ENCODE results near the gene TMEM19. TPM values are rescaled to one million over a fixed set of nuclear protein-coding genes. Genes with fewer than 3 reads are reported as not detected.

The TMEM19 gene
- total RNA-seq, 1 experiment from 2014 or later = 18.9 TPM

DNA sequence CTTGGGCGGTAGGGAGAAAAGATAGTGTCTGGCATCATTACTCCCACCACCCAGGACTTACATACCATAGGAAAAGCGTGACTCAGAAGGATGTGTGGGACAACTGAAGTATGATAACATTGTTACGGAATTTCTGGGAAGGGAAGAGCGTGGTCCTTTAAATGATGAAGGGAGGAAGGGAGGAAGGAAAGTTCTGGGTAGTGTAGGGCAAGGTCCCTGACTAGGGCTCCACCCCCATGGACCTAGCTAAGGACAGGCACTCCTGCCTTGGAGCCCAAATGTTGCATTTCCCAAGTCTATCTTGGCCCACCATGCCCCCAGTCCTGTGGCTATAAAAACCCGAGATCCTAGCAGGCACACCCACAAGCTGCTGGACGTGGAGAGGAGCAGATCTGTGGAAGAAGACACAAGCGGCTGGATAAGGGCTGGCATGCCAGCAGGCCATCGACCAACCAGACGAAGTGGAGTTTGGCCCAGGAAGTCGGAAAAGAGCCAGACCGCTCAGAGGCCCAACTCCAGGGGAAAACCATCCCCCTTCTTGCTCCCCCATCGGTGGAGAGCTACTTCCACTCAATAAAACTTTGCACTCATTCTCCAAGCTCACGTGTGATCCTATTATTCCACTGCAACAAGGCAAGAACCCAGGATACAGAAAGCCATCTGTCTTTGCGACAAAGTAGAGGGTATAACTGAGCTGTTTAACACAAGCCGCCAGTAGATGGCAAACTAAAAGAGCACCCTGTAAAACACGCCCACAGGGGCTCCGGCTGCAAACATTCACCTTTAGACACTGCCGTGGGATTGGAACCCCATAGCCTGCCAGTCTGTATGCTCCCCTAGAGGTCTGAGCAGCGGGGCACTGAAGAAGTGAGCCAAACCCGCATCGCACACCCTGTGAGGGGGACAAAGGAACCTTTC lies 45.8 kb downstream of the TMEM19 start:
- no peaks in the 10 kb centered on the region for H3K27me3 ChIP-seq (ENCODE audit: insufficient read depth, low read length)
- ChIA-PET CTCF (interaction anchor here (1.2 to 1.4 kb wide), 2 partner anchors 8 to 15 kb away, joined by 4 read pairs; no protein-coding TSS in a partner anchor), RAD21 (ENCODE audit: low non-redundant PET in 1 of 2, low total read pairs in 2 of 2, uncharacterized antibody in 2 of 2, unreplicated experiment in 2 of 2) (no interaction called here), POLR2A (no interaction called here)
- H3K9ac ChIP-seq (ENCODE audit: low read length) = no peak overlapping the region
- H3K36me3 ChIP-seq (ENCODE audit: control insufficient read depth in 1 of 2, insufficient read depth in 2 of 2, low read length in 2 of 2) = no peaks in the 10 kb centered on the region
- H3K9me3 ChIP-seq (ENCODE audit: control insufficient read depth in 1 of 2, insufficient read depth in 1 of 2, low read depth in 1 of 2, low read length in 2 of 2) = no peaks in the 10 kb centered on the region
- peak overlapping the region; percentile 29 for H3K4me2 ChIP-seq (ENCODE audit: low read length)
- TF ChIP-seq, protein P1, sequence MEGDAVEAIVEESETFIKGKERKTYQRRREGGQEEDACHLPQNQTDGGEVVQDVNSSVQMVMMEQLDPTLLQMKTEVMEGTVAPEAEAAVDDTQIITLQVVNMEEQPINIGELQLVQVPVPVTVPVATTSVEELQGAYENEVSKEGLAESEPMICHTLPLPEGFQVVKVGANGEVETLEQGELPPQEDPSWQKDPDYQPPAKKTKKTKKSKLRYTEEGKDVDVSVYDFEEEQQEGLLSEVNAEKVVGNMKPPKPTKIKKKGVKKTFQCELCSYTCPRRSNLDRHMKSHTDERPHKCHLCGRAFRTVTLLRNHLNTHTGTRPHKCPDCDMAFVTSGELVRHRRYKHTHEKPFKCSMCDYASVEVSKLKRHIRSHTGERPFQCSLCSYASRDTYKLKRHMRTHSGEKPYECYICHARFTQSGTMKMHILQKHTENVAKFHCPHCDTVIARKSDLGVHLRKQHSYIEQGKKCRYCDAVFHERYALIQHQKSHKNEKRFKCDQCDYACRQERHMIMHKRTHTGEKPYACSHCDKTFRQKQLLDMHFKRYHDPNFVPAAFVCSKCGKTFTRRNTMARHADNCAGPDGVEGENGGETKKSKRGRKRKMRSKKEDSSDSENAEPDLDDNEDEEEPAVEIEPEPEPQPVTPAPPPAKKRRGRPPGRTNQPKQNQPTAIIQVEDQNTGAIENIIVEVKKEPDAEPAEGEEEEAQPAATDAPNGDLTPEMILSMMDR (IDR thresholded peaks at IDR 0.05 in 2 of 3, conservative IDR thresholded peaks at IDR 0.05 in 1 of 3; ENCODE audit: borderline replicate concordance in 1 of 3, insufficient read depth in 1 of 3, low read depth in 2 of 3, low read length in 2 of 3) = peak in 2 of 3 experiments; percentile 41; a peak in 3 of 6 replicates
- TF ChIP-seq, protein P2, sequence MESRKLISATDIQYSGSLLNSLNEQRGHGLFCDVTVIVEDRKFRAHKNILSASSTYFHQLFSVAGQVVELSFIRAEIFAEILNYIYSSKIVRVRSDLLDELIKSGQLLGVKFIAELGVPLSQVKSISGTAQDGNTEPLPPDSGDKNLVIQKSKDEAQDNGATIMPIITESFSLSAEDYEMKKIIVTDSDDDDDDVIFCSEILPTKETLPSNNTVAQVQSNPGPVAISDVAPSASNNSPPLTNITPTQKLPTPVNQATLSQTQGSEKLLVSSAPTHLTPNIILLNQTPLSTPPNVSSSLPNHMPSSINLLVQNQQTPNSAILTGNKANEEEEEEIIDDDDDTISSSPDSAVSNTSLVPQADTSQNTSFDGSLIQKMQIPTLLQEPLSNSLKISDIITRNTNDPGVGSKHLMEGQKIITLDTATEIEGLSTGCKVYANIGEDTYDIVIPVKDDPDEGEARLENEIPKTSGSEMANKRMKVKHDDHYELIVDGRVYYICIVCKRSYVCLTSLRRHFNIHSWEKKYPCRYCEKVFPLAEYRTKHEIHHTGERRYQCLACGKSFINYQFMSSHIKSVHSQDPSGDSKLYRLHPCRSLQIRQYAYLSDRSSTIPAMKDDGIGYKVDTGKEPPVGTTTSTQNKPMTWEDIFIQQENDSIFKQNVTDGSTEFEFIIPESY (IDR thresholded peaks at IDR 0.05; ENCODE audit: extremely low read depth, insufficient replicate concordance, low read length) = no peak
- peak overlapping the region; percentile 83 for H2AFZ ChIP-seq (ENCODE audit: low read depth, low read length, poor library complexity, severe bottlenecking)
- DNase-seq (ENCODE audit: low read depth, low spot score) = no peak
- peak; percentile 95 for ATAC-seq
- intact Hi-C loops (cut with micrococcal nuclease) = no loop called here
- no peaks in the 10 kb centered on the region for H3K79me2 ChIP-seq (ENCODE audit: insufficient read depth, low read length)
- peaks cover 3 to 19% of the 10 kb centered on the region in 2 experiments; a peak in 2 of 4 replicates for H3K4me1 ChIP-seq (ENCODE audit: control insufficient read depth in 1 of 2, insufficient read depth in 2 of 2, low read length in 2 of 2)
- H3K4me3 ChIP-seq (replicated peaks in 1 of 2; ENCODE audit: low read depth in 1 of 2, low read length in 2 of 2) = no peak overlapping the region
- H3K27ac ChIP-seq (ENCODE audit: low read depth, low read length) = no peak overlapping the region
- no peaks in the 10 kb centered on the region for H3K9me2 ChIP-seq (ENCODE audit: insufficient read depth)
- H4K20me1 ChIP-seq (ENCODE audit: insufficient read depth) = no peaks in the 10 kb centered on the region
- no TSS peak for BruUV-seq (replicated peaks)
